ENCODE data around the gene CNPPD1.

DNA sequence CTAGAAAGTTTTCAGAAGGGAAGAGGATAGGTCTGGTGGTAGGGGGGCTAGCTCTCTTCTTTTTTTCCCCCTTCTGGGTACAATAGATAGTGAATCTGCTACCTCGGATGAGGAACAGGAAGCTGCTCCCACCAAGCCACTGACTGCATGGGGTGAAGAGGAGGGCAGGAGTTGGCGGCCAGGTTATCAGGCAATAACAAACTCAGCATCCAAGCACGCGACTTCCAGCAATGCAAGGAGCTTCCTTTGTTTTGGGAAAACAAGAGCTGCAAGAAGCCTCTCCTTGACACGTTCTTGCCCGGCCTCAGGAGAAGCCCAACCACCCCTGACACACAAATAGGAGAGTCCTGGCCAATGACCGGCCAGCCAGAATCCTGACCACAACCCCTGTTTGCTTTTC is 48.3 kb downstream of the CNPPD1 start:
- TF ChIP-seq, protein P1, sequence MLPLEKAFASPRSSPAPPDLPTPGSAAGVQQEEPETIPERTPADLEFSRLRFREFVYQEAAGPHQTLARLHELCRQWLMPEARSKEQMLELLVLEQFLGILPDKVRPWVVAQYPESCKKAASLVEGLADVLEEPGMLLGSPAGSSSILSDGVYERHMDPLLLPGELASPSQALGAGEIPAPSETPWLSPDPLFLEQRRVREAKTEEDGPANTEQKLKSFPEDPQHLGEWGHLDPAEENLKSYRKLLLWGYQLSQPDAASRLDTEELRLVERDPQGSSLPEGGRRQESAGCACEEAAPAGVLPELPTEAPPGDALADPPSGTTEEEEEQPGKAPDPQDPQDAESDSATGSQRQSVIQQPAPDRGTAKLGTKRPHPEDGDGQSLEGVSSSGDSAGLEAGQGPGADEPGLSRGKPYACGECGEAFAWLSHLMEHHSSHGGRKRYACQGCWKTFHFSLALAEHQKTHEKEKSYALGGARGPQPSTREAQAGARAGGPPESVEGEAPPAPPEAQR (CRISPR knock-in tag; IDR thresholded peaks at IDR 0.05) = no peak
- TF ChIP-seq, protein P2, sequence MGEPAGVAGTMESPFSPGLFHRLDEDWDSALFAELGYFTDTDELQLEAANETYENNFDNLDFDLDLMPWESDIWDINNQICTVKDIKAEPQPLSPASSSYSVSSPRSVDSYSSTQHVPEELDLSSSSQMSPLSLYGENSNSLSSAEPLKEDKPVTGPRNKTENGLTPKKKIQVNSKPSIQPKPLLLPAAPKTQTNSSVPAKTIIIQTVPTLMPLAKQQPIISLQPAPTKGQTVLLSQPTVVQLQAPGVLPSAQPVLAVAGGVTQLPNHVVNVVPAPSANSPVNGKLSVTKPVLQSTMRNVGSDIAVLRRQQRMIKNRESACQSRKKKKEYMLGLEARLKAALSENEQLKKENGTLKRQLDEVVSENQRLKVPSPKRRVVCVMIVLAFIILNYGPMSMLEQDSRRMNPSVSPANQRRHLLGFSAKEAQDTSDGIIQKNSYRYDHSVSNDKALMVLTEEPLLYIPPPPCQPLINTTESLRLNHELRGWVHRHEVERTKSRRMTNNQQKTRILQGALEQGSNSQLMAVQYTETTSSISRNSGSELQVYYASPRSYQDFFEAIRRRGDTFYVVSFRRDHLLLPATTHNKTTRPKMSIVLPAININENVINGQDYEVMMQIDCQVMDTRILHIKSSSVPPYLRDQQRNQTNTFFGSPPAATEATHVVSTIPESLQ (CRISPR knock-in tag; IDR thresholded peaks at IDR 0.05) = no peak
